GM21576 (cell line): ENCODE results near the gene GGACT.

ENCODE experiments used
- ATAC-seq: cut with Tn5 transposase; IDR thresholded peaks from one replicate; pipeline ENCODE4 v1.9.1; 2021; ENCODE audit warnings: mild to moderate bottlenecking, moderate library complexity; ENCODE audit not compliant: unreplicated experiment

Gene GGACT

DNA sequence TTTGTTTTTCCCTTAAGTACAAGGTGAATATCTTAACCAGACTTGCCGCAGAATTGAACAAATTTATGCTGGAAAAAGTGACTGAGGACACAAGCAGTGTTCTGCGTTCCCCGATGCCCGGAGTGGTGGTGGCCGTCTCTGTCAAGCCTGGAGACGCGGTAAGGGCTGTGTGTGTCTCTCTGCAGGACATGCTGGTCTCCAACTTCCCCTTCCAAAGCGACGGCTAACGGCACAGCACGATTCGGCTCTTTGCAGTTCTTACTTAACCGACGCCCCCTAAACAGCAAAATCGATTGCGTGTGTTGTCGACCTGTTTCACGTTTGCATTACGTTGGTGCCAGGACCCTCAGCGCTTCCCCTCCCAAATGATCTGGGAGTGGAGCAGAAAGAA lies 73.2 kb downstream of the GGACT start:
- no peak for ATAC-seq

DNA sequence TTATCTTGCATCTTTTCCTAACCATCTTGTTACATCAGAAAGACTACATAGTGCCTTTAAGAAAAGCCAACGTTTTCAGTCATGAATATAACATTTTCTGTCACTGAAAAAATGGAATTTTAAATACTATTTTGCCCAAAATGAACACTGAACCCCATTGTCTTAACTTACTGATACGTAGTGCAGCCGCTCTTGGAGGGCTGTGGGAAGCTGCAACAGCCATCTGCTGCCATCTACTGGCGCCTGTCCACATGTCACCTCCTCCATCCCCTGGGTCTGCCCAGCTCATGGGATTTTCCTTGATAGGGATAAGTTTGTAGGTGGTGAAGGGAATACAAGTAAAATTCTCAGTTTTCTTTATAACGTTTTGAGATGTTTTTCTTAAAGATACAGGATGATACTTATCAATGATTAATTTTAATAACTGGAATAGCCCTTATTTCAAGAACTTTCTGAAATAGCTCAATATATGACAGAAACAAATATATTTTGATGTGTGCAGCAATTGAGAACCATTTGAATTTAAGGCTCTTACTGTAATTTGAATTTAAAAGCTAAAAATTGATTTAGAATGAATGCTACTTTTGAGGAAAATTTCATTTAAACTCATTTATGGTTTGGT lies 73.7 kb downstream of the GGACT start:
- ATAC-seq, result peak; percentile 92

DNA sequence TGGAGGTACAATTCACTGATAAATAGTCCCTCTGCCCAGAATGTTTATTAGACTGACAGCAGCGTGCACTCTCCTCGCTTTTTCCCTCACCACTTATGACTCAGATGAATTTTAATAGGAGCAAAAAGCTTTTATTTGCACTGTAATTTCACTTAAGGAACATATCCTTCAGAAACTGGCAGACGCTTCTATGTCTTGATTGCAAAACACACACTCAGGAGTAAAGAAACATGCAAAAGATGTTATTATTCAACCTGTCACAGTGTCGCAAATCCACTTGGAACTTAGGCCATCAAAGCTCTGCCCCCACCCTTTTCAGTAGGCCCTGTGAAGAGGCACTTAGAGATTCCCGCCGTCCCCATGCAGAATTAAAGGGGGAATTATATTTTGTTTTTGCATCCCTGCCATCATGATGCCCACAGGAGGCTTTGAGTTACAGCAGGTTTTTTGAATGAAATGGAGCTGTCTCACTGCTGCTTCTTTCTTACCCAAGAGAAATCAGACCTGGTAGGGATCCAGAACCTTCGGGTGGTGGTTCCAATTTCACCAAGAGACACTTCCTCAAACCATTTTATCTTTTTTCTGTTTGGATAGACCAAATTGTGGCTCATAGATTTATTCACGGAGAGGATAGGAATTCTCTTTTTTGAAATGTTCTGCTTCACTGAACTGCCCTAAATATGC lies 74.5 kb downstream of the GGACT start:
- no peak for ATAC-seq

DNA sequence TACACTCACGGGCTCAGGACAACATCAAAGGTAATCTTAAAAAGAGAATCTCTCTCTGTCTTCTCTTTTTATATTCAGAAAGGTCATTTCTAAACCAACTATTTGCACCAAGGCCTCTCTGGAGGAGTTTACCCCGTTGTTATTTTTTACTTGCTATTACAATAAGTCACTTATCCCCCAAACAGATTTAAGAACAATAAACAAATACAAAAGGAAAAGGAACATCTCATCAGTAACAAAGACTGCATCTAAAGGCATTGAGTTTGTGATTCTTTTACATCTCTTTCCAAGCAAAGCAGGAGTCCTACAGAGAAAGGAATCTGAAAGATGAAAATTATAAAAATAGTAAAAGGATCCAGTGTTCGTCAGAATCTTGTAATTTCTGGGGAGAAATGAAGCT lies 75.4 kb downstream of the GGACT start:
- ATAC-seq, result no peak

DNA sequence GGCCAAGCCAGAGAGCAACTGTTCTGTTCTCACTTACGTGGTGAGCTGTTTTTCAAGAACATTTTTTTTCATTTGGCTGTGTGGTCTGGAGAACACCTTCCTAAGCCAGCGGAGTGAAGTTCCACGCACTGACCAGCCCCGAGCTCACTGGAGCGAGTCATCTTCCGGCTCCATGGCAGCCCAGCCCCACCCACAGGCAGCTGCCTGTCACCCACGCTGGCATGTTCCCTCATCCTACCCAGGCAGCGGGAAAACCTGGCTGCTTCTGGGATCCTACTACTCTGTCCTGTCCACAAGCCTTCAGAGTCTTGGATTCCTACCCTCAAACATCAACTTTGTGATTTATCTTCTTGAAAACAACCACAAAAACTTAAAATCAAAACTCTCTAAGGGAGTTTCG lies 76.2 kb downstream of the GGACT start:
- ATAC-seq, result no peak

DNA sequence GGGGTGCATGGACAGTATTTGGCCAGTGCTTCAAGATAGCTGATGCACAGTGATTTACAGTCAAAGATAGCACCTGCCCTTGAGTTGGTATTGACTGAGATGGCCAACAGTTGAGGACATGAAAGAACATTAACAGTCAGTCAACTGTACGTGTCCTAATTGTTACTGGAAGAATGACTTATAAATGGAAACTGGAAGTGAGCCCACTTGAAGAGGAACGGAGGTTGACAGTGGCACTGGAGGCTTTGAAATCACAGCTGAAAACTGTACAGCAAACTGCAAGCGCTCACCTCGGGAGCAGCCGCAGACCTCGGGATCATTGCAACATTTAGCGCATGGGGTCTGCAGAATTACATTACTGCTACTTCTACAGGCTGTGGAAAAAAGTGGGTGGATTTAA lies 77.1 kb downstream of the GGACT start:
- no peak for ATAC-seq

DNA sequence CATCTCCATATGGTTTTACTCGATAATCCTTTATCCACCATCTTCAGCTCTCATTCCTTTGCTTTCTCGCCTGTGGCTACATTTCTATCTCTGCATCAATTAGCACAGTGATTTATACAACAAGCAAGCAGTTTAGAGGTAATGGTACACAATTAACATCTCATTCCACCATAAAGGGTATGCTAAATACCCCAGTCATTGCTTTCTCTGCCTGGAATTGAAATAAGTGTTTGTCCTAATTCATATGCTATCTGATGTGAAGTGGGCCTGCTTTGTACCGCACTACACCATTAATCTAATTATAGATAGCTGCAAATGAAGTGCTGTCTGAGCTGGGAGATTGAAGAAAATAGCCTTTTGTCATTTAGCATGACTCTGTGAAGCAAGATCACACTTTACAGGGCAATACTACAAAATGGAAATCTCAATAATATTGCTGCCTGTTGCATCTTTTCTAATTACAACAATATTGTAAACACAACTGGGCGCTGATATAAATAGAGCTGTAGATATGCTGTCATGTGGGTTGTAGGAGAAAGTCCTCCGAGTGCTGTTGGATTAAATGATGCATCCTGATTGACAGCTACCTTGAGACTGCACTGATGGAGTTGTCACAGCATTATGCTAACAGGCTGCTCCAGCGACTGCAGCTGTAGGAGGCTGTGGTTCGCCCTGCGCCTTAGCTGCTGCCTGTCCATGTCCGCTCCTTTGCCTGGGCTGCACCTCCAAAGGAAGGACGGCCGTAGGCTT lies 78.2 kb downstream of the GGACT start:
- ATAC-seq, result no peak

DNA sequence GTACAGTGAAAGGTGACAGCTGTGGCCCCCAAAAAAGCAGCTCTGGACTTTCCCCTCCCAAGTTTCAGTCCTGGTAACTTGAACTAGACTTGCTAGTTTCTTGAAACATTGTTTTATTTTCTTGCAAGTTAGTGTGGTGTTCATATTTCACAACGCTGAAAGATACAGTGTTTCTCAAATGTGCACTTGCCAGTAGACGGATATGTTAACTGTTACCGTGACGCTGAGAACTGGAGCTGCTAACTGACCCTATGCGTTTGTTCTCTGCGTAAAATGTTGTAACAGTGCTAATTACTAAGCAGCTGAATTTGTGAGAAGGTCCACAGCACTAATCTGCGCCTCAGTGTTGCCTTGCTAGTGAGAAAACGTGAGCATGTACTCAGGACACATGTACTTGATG lies 79.6 kb downstream of the GGACT start:
- no peak for ATAC-seq

DNA sequence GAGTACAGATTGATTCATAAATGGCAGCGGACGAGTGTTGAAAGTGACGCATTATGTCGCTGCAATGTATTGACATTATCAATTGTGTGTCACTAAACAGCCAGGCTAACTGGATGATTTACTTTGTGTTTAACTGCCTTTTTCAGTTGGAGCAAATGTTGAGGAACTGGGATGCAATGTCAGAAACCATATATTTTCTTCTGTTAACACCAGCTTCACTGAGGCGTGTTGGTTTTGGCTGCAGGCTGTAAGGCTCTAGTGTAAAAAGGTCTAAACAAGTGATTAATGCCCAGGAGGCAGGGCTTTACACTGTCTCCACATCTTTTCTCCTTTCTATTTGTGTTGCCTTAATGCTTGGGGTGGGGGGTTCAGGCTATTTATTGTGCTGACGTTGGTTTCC lies 80.1 kb downstream of the GGACT start:
- ATAC-seq, result no peak

DNA sequence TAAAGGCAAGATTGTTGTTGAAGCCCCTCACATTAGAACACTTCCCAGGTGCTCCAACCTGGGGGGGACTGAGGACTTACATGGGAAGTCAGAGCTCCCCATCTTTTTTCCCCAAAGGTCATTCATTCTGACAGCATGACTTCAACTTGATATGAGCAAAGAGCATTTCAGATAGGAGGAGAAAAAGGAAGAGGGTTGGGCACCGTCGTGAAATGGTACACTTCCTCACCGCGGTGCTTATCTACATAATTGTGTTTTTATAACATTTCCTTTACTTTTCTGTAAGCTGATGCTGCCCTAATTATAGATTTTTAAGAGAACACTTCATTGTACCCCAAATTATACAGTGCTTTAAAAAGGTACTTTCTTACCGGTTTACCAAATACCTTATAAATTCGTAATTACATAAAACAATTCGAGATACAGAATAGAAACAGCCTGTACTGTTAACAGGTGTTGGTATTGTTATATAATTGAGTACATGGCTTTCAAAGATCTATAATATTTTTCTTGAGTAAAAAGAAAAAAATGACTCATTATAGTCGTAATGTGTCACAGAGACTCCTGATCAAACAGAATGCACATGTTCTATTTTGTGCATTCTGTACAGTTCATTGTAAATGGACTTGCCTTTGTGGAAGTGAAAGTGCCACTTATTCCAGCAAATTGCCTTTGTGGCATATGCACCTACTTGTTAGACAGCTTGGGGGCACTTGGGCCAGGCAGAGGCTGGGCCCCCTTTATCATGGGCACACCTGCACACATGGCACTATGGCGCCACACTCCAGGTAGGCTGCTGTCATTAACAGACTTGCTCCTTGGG lies 81.8 kb downstream of the GGACT start:
- no peak for ATAC-seq

DNA sequence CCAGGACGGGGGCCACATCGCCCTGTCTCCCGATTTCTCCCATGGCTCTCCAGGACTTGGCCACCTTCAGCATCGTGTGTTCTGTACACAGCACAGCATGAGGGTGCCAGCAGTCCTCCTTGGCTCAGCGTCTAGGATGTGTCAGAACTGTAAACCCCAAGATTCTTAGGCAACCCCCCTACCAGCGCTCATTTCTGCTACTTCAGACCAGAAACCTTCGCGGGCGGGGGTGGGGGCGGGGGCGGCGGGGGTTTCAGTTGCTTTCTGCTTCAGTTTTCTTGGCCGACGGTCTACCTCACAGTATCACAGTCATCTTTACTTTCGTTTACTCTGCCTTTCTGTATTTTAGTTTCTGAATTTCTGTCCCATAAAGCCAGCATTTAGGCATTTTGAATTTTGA lies 82.4 kb downstream of the GGACT start:
- ATAC-seq, result peak; percentile 53

DNA sequence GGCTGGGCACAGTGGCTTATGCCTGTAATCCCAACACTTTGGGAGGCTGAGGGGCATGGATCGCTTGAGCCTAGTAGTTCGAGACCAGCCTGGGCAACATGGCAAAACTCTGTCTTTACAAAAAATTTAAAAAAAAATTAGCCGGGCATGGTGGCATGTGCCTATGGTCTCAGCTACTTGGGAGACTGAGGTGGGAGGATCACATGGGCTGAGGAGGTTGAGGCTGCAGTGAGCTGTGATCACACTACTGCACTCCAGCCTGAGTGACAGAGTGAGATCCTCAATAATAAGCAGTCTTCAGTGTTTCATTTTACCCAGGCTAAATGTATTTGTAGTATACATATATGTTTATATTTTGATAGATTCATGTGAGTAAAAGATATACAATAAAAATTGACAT lies 85.0 kb downstream of the GGACT start:
- ATAC-seq, result no peak

DNA sequence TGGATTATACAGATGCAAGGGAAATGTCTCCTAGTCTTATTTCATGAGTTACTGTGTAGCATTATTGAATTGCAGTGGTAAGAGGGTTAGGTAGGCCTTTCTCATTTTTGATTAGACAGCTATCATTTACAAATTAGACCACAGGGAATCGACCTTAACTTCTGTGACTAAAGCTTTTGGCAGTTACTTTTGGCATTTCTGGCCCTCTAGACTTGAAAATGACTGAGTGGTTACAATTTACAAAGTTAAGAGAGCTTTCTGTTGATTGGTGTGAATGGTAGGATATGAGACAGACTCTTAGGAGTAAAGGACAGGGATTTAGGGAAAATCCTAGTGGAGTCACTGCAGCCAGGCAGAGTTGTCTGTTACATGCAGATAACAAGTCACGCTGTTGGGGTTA lies 86.1 kb downstream of the GGACT start:
- no peak for ATAC-seq

DNA sequence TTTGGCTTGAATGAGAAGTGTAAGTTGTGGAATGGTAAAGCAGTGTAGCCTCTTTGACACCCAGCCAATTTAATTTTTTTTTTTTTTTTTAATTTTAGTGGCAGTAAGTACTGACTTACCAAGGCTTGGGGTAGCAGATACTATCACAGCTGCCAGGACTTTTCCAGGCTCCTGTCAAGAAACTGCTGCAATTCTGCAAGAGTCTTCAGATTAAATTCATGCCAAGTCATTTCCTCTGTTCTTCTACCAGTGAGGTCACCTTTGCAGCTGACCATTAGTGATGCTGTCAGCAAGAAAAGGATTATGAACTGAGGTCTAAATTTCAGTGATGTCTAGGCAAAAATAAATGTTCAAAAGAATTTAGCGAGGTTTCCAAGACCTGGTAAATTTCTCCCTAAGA lies 91.2 kb downstream of the GGACT start:
- ATAC-seq, result no peak

DNA sequence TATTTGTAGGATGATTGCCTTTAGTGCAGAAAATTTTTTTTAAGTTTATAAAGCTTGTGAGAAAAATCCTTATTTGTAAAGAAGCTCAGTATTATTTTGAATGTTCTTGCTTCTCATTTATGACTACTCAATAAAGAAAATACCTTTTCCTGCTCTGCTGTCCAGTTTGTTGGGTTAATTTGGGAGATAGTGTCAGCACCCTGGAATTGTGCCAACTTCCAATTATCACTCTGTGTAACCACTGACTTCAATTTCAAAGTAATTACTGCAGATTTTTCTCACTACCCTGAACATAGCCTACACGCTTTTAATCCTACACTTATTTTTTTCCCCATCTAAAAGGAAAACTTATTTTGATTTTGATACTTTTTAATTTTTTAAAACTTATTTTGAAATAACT lies 93.1 kb downstream of the GGACT start:
- ATAC-seq, result no peak

DNA sequence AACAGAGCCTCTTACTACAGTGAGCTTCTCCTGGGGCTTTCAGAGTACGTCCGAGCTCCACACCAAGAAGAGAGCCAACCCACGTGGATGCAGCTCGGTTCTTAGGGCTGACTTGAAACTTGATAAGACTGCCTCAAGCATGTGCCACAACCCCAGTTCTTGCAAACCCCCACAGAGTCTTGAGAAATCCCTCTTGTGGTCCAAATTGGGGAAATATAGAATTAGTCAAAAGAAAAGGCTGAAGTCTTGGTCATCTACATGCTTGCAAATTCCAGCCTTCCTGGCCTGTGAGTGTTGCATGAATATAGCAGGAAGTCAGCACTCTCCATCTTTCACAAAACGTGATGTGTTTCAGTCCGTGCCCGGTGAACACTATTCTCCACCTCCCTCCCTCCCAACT lies 95.2 kb downstream of the GGACT start:
- ATAC-seq, result no peak

DNA sequence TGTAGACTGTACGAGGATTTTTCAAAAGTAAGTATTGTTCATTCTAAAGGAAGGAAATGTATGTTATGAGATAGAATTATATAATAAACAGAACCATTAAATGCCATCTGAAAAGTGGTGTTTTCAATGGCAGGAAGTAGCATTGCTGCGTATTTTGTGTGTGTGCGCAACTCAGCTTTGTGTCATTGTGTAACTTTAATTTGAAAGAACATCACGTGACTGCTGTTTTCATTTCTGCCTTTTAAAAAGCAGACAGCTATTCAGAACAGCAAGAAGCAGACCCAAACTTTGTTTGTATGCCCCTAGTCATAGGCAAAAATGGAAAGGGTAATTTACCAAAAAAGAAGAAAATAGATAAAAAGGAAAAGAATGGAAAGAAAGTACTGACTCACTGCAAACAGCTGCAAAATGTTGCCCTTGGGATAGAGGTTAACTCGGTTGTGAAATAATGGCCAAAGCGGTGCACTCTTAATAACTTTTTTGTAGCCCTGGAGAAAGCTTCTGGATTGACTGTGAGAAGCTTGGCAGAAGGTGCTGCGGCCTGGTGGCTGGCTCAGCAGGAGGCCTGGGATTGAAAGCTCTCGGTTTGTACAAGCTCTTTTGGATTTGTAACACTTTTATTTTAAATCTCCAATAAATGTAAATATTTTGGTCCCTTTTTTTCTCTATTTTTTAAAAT lies 97.3 kb downstream of the GGACT start:
- ATAC-seq, result no peak

DNA sequence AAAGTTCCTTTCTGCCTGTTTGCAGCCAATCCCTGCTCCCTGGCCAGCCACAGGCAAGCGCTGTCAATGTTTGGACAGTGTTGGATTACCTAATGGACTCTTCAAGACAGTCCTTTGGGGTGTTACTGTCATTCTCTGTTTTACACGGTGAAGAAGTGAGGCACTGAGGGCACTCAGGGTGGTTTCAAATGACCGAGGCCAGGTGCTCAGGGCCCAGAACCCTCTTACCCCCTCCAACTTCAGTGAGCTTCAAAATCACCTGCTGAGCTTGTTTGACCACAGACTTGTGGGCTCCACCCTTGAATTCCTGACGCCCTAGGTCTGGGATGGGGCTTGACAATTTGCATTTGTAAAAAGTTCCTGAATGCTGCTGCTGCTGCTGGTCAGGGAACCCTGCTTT lies 97.9 kb downstream of the GGACT start:
- ATAC-seq, result no peak

DNA sequence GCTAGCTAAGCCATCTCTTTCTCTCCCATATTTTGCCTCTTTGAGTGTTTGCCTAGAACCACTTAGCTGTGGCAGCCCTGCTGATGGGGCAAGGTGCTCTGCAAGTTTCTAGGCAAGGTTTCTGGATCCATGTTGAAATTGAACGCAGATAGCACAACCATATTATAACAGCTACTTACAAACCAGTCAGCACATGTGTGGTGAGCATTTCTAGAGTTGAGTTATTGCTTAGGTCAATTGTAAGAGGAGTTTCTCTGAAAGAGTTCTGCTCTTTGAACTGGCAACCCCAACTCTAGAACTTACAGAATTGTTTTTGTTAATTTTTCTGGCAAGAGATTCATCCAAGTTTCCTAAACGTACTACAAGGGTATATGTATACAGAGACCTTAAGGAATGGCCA lies 103.3 kb downstream of the GGACT start:
- ATAC-seq, result no peak

DNA sequence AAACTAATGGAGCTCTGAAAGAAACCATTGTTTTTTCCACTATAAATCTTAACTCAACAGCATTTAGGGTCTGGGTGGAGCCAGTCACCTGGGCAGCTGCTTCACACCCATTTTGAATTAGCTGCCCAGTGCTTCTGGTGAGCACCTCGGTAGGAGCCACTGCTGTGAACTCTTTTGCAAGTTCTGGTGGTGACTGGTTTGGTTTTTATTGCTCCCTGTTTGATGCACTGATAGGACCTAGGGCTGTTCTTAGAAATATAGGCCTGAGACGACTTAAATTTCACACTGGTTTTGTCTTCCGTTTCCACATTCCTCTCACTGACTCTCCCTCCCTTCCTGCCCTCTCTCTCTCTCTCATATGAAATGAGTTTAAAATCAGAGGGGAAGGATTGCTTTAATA lies 103.9 kb downstream of the GGACT start:
- ATAC-seq, result no peak

DNA sequence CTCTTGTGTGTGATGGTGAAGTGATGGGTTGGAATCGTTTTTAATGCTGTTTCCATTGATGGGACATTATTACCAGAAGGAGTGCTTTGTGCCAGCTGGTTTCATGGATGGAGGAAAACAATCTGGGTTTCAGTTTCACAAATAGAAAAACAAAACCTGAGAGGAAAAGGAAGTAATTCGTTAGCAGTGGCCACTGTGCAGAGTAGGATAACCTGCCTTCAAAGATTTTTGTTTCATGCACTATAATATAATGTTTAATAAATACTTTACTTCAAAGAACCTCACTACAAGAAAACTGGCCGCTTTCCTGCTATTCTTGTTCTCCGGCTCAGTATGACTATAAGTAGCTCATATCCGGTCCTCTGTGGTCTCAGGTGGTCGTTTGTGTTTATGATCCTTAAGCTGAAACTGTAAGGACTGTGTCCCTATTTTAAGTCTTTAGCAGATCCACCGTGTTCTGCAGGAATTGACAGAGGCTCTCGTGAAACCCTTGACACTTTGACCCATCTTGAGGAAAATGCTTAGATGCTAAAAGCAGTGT lies 104.7 kb downstream of the GGACT start:
- ATAC-seq, result no peak
